ENCODE results near the gene SYNE3.

DNA sequence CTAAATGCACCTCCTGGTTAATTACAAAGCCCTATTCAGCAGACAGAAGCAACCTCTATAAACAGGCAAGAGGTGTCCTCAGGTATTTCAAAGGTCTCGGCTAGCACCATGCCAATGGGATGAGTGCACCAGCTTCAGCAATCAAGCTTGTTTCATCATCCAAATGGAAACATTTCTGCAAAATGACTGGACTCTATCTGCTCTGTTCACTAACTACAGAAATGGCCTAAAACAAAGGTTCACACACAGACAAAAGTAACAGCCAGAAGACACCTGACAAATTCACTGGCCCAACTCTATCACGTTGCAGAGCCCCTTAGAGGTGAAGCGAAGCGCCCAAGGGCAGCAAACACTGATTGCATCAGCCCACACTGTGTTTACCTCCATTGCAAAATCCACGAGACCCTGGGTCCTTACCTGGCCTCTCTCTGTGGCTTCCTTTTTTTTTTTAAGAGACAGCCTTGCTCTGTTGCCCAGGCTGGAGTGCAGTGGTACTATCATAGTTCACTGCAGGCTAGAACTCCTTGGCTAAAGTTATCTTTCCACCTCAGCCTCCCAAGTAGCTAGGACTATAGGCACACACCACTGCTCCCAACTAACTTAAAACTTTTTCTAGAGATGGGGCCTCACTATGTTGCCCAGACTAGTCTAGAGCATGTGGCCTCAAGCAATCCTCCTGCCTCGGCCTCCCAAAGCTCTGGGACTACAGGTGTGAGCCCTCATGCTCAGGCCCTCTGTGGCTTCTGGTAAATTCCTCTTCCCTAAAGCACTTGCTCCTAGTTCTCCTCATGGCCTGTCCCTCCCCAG, 8.5 kb upstream of the SYNE3 start:
- TF ChIP-seq, protein P1, sequence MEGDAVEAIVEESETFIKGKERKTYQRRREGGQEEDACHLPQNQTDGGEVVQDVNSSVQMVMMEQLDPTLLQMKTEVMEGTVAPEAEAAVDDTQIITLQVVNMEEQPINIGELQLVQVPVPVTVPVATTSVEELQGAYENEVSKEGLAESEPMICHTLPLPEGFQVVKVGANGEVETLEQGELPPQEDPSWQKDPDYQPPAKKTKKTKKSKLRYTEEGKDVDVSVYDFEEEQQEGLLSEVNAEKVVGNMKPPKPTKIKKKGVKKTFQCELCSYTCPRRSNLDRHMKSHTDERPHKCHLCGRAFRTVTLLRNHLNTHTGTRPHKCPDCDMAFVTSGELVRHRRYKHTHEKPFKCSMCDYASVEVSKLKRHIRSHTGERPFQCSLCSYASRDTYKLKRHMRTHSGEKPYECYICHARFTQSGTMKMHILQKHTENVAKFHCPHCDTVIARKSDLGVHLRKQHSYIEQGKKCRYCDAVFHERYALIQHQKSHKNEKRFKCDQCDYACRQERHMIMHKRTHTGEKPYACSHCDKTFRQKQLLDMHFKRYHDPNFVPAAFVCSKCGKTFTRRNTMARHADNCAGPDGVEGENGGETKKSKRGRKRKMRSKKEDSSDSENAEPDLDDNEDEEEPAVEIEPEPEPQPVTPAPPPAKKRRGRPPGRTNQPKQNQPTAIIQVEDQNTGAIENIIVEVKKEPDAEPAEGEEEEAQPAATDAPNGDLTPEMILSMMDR (IDR thresholded peaks at IDR 0.05; ENCODE audit: insufficient read depth, low read length), result no peak
- no peak for TF ChIP-seq GABPA (IDR thresholded peaks at IDR 0.05; ENCODE audit: low read depth)
- no peak for TF ChIP-seq POLR2AphosphoS5 (IDR thresholded peaks at IDR 0.05; ENCODE audit: low read depth)

Measured in HL-60 (cell line).